Neural progenitor cell (in vitro differentiated cells): ENCODE measurements around the gene ACOT7. TPM values are rescaled to one million over a fixed set of nuclear protein-coding genes. Genes with fewer than 3 reads are reported as not detected.

Experiments used
- DNase-seq: peaks from one replicate; pipeline ENCODE4 v3.0.0-alpha.2; 2016; ENCODE audit warnings: low spot score
- H2AFZ ChIP-seq: fragments of 200-600 bp; sonication (generic); replicated peaks from 2 replicates; pipeline ENCODE4 v1.6.1; 2016; ENCODE audit warnings: antibody characterized with exemption
- H3F3A ChIP-seq: fragments of 200-600 bp; sonication (generic); 2 replicates; pipeline ENCODE4 v1.6.1; 2016; ENCODE audit warnings: antibody characterized with exemption, low read depth
- H3K27ac ChIP-seq: fragments of 200-600 bp; sonication (generic); 2 replicates; pipeline ENCODE4 v1.5.1; 2016; ENCODE audit warnings: mild to moderate bottlenecking
- H3K27me3 ChIP-seq: fragments of 200-600 bp; sonication (generic); 2 replicates; pipeline ENCODE4 v1.6.1; 2016; ENCODE audit warnings: mild to moderate bottlenecking, moderate library complexity
- H3K36me3 ChIP-seq: fragments of 200-600 bp; sonication (generic); 2 replicates; pipeline ENCODE4 v1.5.1; 2016
- H3K4me1 ChIP-seq: fragments of 200-600 bp; sonication (generic); 2 replicates; pipeline ENCODE4 v1.6.1; 2016; ENCODE audit warnings: mixed run types
- H3K4me2 ChIP-seq: fragments of 200-600 bp; sonication (generic); 2 replicates; pipeline ENCODE4 v1.6.1; 2016
- H3K4me3 ChIP-seq: fragments of 200-600 bp; sonication (generic); 2 replicates; pipeline ENCODE4 v1.5.1; 2016
- H3K79me2 ChIP-seq: fragments of 200-600 bp; sonication (generic); 2 replicates; pipeline ENCODE4 v1.6.1; 2016; ENCODE audit warnings: low read depth
- H3K9ac ChIP-seq: fragments of 200-600 bp; sonication (generic); 2 replicates; pipeline ENCODE4 v1.6.1; 2016
- H3K9me3 ChIP-seq: fragments of 200-600 bp; sonication (generic); 2 replicates; pipeline ENCODE4 v1.5.1; 2016; ENCODE audit warnings: low read depth
- H4K20me1 ChIP-seq: fragments of 200-600 bp; sonication (generic); 2 replicates; pipeline ENCODE4 v1.6.1; 2016; ENCODE audit warnings: low read depth
- H3K27ac Mint-ChIP-seq: 3 replicates; pipeline ENCODE4 v1.8.0; 2021; ENCODE audit warnings: mixed read lengths
- H3K27me3 Mint-ChIP-seq: 2 replicates; pipeline ENCODE4 v1.8.0; 2022; ENCODE audit warnings: low read depth, mild to moderate bottlenecking, inconsistent platforms, moderate library complexity, mixed read lengths; ENCODE audit not compliant: insufficient read depth
- H3K36me3 Mint-ChIP-seq: 3 replicates; pipeline ENCODE4 v1.8.0; 2021; ENCODE audit warnings: mixed read lengths
- H3K4me1 Mint-ChIP-seq: 3 replicates; pipeline ENCODE4 v1.8.0; 2021; ENCODE audit warnings: mixed read lengths
- H3K4me3 Mint-ChIP-seq: 3 replicates; pipeline ENCODE4 v1.8.0; 2021; ENCODE audit warnings: mild to moderate bottlenecking, moderate library complexity, mixed read lengths
- H3K9me3 Mint-ChIP-seq: 3 replicates; pipeline ENCODE4 v1.8.0; 2020; ENCODE audit warnings: mixed read lengths
- EZH2 ChIP-seq: fragments of 200-600 bp; sonication (generic); IDR thresholded peaks from 2 replicates; pipeline ENCODE4 v1.6.1; 2017; ENCODE audit warnings: antibody characterized with exemption, mild to moderate bottlenecking, moderate library complexity
- EZH2phosphoT487 ChIP-seq: fragments of 200-600 bp; sonication (generic); IDR thresholded peaks from 2 replicates; pipeline ENCODE4 v1.6.1; 2017; ENCODE audit warnings: antibody characterized with exemption
- total RNA-seq: library from RNA; depleted of rRNA; stranded (reverse); fragments of >200 nt; gene quantifications from 2 replicates; pipeline ENCODE4 v1.2.3, GENCODE V29; 2015; ENCODE audit warnings: low replicate concordance
- TF ChIP-seq, protein P1 (sequence below): fragments of 200-600 bp; sonication (generic); IDR thresholded peaks from 2 replicates; pipeline ENCODE4 v1.5.1; 2017; ENCODE audit warnings: antibody characterized with exemption, mild to moderate bottlenecking

ACOT7 gene
- total RNA-seq, 1 donor from 2014 or later = 19.6 TPM

DNA sequence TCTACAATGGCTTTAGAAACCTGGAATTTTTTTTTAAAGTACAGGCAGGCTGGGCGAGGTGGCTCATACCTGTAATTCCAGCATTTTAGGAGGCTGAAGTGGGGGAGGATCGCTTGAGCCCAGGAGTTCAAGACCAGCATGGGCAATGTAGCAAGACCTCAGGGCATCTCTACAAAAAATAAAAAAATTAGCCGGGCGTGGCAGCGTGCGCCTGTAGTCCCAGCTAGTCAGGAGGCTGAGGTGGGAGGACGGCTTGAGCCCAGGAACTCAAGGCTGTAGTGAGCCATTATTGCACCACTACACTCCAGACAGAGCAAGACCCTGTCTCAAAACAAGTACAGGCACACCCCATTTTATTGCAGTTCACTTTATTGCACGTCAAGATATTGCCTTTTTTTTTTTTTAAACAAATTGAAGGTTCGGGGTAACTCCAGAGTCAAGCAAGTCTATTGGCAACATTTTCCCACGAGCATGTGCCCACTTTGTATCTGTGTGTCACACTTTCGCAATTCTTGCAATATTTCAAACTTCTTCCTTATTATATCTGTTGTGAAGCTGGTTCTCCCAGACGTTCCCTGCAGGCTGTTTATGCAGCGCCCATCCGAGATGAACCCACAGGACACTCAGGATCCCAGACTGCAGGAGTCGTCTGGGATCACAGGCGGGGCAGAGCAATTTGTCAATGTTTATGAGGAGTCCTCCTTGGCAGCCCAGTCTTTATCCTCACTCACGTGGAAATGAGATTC, 21.5 kb upstream of the ACOT7 start:
- H3K79me2 ChIP-seq = no peaks in the 10 kb centered on the region
- H3K27ac ChIP-seq = no peak overlapping the region
- Mint-ChIP-seq H3K27ac (no peak overlapping the region), H3K4me3 (no peak overlapping the region), H3K9me3 (peaks cover 2% of the 10 kb centered on the region), H3K4me1 (peaks cover 5% of the 10 kb centered on the region), H3K36me3 (no peaks in the 10 kb centered on the region), H3K27me3 (peaks cover 46% of the 10 kb centered on the region)
- no peak overlapping the region for H3K9ac ChIP-seq
- H3K27me3 ChIP-seq = peaks cover 73% of the 10 kb centered on the region
- H4K20me1 ChIP-seq = peaks cover 16% of the 10 kb centered on the region
- H3K9me3 ChIP-seq = no peaks in the 10 kb centered on the region
- peak overlapping the region; percentile 18 for H3K4me2 ChIP-seq
- no peak for DNase-seq
- H3K4me1 ChIP-seq = peaks cover 11% of the 10 kb centered on the region
- no peak overlapping the region for H3K4me3 ChIP-seq
- no peak for TF ChIP-seq EZH2
- TF ChIP-seq, protein P1, sequence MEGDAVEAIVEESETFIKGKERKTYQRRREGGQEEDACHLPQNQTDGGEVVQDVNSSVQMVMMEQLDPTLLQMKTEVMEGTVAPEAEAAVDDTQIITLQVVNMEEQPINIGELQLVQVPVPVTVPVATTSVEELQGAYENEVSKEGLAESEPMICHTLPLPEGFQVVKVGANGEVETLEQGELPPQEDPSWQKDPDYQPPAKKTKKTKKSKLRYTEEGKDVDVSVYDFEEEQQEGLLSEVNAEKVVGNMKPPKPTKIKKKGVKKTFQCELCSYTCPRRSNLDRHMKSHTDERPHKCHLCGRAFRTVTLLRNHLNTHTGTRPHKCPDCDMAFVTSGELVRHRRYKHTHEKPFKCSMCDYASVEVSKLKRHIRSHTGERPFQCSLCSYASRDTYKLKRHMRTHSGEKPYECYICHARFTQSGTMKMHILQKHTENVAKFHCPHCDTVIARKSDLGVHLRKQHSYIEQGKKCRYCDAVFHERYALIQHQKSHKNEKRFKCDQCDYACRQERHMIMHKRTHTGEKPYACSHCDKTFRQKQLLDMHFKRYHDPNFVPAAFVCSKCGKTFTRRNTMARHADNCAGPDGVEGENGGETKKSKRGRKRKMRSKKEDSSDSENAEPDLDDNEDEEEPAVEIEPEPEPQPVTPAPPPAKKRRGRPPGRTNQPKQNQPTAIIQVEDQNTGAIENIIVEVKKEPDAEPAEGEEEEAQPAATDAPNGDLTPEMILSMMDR = no peak
- TF ChIP-seq EZH2phosphoT487 = peak; percentile 3
- H3F3A ChIP-seq = peaks cover 9% of the 10 kb centered on the region
- H2AFZ ChIP-seq = no peak overlapping the region
- no peaks in the 10 kb centered on the region for H3K36me3 ChIP-seq

DNA sequence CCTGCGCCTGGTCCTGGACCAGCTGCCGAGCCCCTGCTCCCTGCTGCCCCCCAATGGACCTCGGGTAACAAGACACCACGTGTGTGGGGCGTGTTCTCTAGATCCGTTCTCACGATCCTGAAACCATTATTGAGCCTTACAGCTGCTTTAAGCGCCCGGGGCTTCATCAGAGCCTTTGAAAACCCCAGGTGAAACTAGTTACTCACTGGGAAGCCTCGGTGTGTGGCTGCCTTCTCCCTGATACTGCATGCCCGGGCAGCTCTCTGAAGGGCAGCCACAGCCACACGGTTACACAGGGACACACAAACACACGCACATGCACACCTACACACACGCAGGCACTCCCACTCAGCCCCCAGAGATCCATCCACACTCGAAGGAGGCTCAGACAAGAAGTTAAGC, 20.9 kb upstream of the ACOT7 start:
- Mint-ChIP-seq H3K36me3 (no peaks in the 10 kb centered on the region), H3K27me3 (peaks cover 45% of the 10 kb centered on the region), H3K9me3 (peaks cover 2% of the 10 kb centered on the region), H3K4me1 (peaks cover 5% of the 10 kb centered on the region), H3K4me3 (no peak overlapping the region), H3K27ac (no peak overlapping the region)
- no peak overlapping the region for H3K4me3 ChIP-seq
- H3F3A ChIP-seq = peaks cover 2% of the 10 kb centered on the region
- TF ChIP-seq EZH2phosphoT487 = peak; percentile 14
- TF ChIP-seq, protein P1 = peak; percentile 76
- no peak for TF ChIP-seq EZH2
- H3K9me3 ChIP-seq = no peaks in the 10 kb centered on the region
- DNase-seq = peak; percentile 87
- no peaks in the 10 kb centered on the region for H3K79me2 ChIP-seq
- H3K4me2 ChIP-seq = peak overlapping the region; percentile 18
- H3K27ac ChIP-seq = no peak overlapping the region
- H4K20me1 ChIP-seq = peaks cover 13% of the 10 kb centered on the region
- peaks cover 67% of the 10 kb centered on the region for H3K27me3 ChIP-seq
- no peaks in the 10 kb centered on the region for H3K36me3 ChIP-seq
- peaks cover 7% of the 10 kb centered on the region for H3K4me1 ChIP-seq
- H3K9ac ChIP-seq = no peak overlapping the region
- no peak overlapping the region for H2AFZ ChIP-seq

DNA sequence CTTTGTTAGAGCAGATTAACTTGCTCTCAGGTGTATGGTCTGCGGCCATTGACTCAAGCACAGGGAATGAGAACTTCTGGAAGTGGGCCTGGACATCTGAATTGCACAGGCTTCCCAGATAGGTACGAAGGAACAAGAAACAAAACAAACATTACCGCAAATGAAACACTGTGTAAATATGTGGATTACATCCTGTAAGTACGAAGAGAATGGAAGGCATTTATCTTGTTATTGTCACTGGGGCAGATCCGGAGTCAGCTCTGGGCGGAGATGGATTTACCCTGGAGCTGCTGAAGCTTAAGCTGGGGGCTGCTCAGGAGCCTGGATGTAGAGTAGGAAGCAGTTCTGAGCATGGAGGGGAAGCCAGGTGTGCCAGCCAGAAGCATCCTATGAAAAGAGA, 19.3 kb upstream of the ACOT7 start:
- Mint-ChIP-seq H3K27me3 (peaks cover 39% of the 10 kb centered on the region), H3K27ac (no peak overlapping the region), H3K9me3 (peaks cover 2% of the 10 kb centered on the region), H3K36me3 (no peaks in the 10 kb centered on the region), H3K4me3 (no peak overlapping the region), H3K4me1 (peaks cover 5% of the 10 kb centered on the region)
- Histone ChIP-seq H3K9ac (no peak overlapping the region), H3K79me2 (no peaks in the 10 kb centered on the region), H3K4me1 (no peaks in the 10 kb centered on the region), H3F3A (no peaks in the 10 kb centered on the region), H3K36me3 (no peaks in the 10 kb centered on the region), H3K27me3 (peaks cover 51% of the 10 kb centered on the region), H2AFZ (no peak overlapping the region), H3K4me3 (no peak overlapping the region), H4K20me1 (peaks cover 1% of the 10 kb centered on the region), H3K9me3 (no peaks in the 10 kb centered on the region), H3K4me2 (no peak overlapping the region), H3K27ac (no peak overlapping the region)
- TF ChIP-seq, protein P1 = no peak
- TF ChIP-seq EZH2phosphoT487 = no peak
- TF ChIP-seq EZH2 = no peak
- peak; percentile 1 for DNase-seq
